GM21447 (cell line): ENCODE measurements around the gene GKN2.

Experiments used
- ATAC-seq: cut with Tn5 transposase; IDR thresholded peaks from one replicate; pipeline ENCODE4 v1.9.1; 2021; ENCODE audit not compliant: unreplicated experiment

Gene GKN2, protein sequence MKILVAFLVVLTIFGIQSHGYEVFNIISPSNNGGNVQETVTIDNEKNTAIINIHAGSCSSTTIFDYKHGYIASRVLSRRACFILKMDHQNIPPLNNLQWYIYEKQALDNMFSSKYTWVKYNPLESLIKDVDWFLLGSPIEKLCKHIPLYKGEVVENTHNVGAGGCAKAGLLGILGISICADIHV

GRCh38 chr2:68952887-68953521 is at the start of gene GKN2:
GKN2 (minus strand) TSS chr2:68952893; CDS start chr2:68952861, 32 bp downstream.
- no peak for ATAC-seq

GRCh38 chr2:69001879-69002278 is 49.2 kb upstream of the GKN2 start:
- no peak for ATAC-seq

DNA sequence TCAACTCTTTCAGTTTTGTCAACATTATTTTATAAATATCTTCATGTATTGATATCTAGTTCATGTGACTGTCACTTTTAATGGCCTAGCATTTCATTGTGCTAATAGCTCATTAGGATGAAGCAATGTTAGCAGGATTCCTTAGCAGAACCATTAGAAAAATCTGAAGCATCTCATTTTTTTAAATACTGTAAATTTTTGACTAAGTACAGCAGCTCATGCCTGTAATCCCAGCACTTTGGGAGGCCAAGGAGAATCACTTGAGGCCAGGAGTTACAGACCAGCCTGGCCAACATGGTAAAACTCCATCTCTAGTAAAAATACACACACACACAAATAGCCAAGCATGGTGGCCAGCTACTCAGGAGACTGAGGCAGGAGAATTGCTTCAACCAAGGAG is 44.7 kb upstream of the GKN2 start:
- ATAC-seq: no peak

DNA sequence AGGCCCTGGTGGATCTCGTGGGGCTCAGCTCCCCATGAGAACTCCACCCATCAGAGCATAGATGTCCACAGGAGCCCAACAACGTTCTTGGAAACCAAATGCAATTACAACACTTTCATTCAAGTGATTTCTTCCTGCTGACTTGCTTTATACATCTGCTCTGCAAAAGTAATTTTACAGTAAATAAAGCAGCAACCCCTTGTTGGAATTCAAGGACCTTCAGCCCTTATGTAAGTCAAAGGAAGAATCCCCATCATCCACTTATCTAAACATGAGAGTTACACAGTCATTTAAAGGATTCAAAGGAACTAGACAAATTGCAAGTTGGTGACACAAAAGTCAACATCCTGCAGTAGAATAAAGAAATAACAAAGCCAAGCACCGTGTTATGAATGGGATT is 43.2 kb upstream of the GKN2 start:
- ATAC-seq: no peak

DNA sequence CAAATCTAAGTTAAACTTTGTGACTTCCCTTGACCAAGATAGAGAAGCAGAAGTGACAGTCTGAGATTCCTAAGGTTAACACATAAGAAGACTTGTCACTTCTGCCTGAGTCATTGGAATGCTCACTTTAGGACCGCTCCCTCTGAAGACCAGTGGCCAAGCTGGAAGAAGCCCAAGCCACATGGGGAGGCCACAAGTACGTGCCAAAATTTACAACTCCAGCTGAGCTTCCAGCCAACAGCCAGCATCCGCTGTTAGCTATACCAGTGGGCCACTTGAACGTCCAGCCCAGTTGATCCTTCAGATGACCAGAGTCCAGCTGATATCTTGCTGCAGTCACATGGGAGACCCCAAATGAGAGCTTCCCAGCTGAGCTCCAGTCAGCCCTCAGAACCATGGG is 42.2 kb upstream of the GKN2 start:
- no peak for ATAC-seq

DNA sequence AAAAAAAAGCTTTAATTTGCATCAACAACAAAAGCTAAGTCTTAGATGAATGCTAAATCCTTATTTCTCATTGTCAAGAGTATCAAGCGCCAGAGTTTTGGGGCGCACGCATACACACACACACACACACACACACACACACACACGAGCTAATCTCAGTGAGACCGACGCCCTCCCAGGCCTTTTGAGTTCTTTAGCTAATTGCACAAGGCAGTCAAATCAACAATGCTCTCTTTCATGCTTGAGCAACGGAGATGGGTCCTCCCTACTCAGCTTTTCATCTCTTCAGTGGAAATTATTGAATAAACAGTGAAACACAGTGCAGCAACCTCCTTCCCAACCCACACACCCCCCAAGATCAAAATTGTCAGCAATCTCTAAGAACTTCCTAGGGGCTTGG is 41.0 kb upstream of the GKN2 start:
- ATAC-seq: no peak

DNA sequence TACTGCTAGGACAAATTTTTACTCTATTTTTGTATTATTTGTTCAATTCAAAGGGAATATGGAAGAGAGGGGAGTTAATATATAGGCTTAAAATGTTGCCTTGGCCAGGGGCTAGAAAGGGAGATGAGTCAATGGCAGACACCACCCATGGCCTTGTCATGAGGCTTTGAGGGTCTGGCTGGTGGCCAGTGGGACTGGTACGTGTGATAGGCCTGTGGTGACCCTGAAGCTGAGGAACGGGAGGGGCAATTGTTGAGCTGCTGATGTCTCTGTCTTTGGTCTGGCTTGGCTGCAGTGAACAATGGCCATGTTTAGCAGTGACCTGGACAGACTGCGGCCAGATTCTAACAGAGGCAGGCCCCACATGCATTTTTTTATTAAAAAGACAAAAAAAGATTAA is 40.2 kb upstream of the GKN2 start:
- no peak for ATAC-seq

DNA sequence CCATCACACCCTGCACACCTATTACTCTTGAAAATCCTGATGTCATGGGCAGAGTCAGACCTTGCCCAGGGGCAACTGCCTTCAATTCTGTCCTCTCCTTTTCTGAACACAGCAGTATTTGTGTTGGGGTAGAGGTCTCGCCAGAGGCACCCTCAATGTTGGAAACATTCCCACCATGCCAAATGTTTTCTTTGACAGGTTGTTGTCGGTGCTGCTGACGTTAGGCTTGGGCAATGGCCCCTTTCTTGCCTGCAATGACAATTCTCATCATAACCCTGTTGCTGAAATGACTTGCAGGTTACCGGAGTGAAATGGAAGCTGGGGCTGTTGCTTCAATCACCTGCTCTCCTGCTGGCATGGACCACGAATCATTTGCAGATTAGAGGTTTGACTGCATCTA is 39.6 kb upstream of the GKN2 start:
- no peak for ATAC-seq

DNA sequence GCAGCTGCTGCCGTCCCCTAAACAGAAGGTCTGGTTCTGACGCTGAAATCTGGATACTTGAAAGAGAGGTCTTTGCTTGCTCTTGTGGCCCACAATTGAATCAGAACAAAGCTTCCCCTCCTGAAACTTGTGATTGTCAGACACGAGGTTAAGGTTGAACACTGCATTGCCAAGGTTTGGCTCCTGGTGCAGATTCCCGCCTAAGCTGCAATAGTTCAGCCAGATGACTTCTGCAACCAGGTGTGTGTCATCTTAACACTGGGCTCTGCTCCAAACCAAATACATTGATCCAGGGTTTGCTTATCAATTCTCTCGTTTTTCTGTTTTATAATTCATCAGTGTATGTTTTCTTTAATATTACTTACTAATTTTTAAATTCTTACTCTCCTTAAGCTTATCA is 36.3 kb upstream of the GKN2 start:
- ATAC-seq: no peak

- ATAC-seq: no peak
These were observed 34.4 kb upstream of the GKN2 start for GRCh38 chr2:68987021-68987503.

- ATAC-seq: no peak
These were observed 28.3 kb upstream of the GKN2 start for GRCh38 chr2:68980956-68981355.

DNA sequence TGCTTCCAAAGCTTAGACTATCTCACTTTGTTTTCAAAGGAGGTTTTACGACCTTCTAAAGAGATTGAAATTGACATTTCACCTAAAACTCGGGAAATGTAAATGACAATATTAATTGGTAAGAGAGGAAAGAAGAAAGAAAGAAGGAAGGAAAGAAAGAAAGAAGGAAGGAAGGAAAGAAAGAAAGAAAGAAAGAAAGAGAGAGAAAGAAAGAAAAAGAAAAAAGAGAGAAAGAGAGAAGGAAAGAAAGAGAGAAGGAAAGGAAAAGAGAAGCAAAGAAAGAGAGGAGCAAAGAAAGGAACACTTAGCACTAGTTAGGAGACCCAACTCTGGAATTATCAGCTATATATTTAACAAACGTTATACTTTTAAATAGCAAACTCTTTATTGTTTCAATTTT is 25.4 kb upstream of the GKN2 start:
- ATAC-seq: no peak

- ATAC-seq: no peak
These were observed 24.8 kb upstream of the GKN2 start for GRCh38 chr2:68977453-68977852.

GRCh38 chr2:68975844-68976243 is 23.2 kb upstream of the GKN2 start:
- ATAC-seq: no peak

- no peak for ATAC-seq
These were observed 22.4 kb upstream of the GKN2 start for GRCh38 chr2:68974946-68975665.

- ATAC-seq: no peak
These were observed 21.6 kb upstream of the GKN2 start, which contains the start of gene GKN1 for GRCh38 chr2:68974251-68974650. GKN1 (plus strand) TSS chr2:68974636; CDS start chr2:68974678, 42 bp downstream.

- ATAC-seq: no peak
These were observed 19.0 kb upstream of the GKN2 start for GRCh38 chr2:68971591-68972231.

DNA sequence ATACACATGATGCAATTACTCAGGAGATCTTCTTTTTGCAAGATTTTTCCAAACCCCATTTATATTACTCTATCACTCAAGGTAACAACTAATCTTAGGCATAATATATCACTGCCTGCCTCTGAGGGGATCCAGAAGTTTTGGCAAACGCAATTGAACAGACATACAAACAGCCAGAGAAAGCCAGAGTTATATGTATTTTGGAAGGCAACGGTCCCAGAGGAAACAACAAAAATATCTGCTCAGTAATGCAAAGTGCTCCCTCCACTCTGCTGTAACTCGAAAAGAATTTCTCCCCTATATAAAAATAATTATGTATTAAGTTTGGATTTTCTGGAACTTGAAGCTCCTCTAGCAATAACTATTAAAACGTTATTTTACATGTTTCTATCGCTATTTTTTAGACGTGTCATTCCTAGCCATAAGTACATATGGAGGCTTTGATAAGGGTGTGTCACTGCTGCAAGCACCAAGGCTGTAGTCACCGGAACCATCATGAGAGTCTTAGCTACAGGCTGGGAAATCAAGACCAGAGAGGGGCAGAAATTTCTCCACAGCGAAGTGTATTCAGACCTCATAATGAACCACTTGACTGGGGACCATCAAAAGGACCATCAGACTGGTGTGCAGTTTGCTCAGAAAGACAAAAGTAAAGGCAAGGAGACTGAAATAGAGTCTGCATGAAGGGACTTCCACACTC is 18.0 kb upstream of the GKN2 start:
- ATAC-seq: no peak

GRCh38 chr2:68969736-68970490 is 17.2 kb upstream of the GKN2 start:
- ATAC-seq: no peak

DNA sequence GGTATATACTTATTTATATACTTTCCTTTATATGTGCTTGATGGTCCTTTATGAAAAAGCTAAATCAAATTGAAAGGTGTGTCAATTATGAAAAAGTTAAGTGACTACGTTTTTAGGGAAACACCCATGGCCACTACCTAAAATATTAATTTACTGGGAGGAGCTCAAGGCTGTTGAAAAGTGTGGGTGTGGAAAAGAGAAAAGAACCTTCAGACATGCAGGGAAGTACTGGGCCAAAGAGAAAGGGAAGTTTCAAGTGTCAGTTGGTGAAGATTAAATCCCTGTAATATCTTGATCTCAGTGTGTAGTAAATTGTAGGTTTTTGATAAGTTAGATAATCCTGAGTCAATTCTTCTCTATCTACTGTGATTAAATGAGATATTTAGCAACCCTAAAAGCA is 15.5 kb upstream of the GKN2 start:
- ATAC-seq: no peak
